HCT116 (cell line): ENCODE measurements around the gene RPS27A. TPM values are rescaled to one million over a fixed set of nuclear protein-coding genes. Genes with fewer than 3 reads are reported as not detected.

Experiments used
- ATAC-seq: fragments of 200-7000 bp; cut with Tn5 transposase; 2 replicates; pipeline ENCODE4 v1.9.1; 2020; ENCODE audit warnings: mild to moderate bottlenecking, moderate library complexity
- BruUV-seq: library from RNA; stranded (reverse); fragments of 400-500 nt; replicated peaks from 2 replicates; lab custom pipeline; 2021; lab: Mats Ljungman, UMichigan
- CTCF ChIA-PET: fragments of 300-600 bp; sonication (Branson Sonifier 250); formaldehyde crosslinking; loops from one replicate; lab custom pipeline; 2021; ENCODE audit warnings: antibody characterized with exemption; lab: Charles Lee
- POLR2A ChIA-PET: fragments of 300-600, 350-600 bp; sonication (Branson Sonifier 250); formaldehyde crosslinking; loops from one replicate; lab custom pipeline; 2021; ENCODE audit warnings: antibody characterized with exemption; lab: Charles Lee
- RAD21 ChIA-PET, 2 experiments: fragments of 300-600 bp; sonication (Branson Sonifier 250); formaldehyde crosslinking; loops; one replicate each; lab custom pipeline; 2023; ENCODE audit warnings: low total read pairs in 2 of 2; ENCODE audit not compliant: uncharacterized antibody in 2 of 2, unreplicated experiment in 2 of 2, low non-redundant PET in 1 of 2; lab: Charles Lee
- DNase-seq: peaks from one replicate; pipeline ENCODE4 v3.0.0-alpha.2; 2010; ENCODE audit warnings: low read depth, low spot score
- H2AFZ ChIP-seq: fragments of 200-600 bp; shearing (Covaris generic), sonication (generic); 2 replicates; pipeline ENCODE4 v1.6.1; 2017; ENCODE audit warnings: low read depth, mixed run types, mixed read lengths, antibody characterized with exemption, low read length; ENCODE audit not compliant: poor library complexity, severe bottlenecking
- H3K27ac ChIP-seq: 2 replicates; pipeline ENCODE4 v1.5.1; 2012; ENCODE audit warnings: low read depth, low read length
- H3K27me3 ChIP-seq: fragments of 200-600 bp; sonication (generic); 2 replicates; pipeline ENCODE4 v1.6.1; 2016; ENCODE audit warnings: mixed run types, low read length, mixed read lengths; ENCODE audit not compliant: insufficient read depth
- H3K36me3 ChIP-seq, 2 experiments: fragments of 200-500 bp in 1 of 2; fragments of 200-600 bp in 1 of 2; sonication (Bioruptor generic) in 1 of 2; sonication (generic) in 1 of 2; 2 replicates each; pipeline versions ENCODE4 v1.5.1 to v1.6.1; 2014 to 2016; ENCODE audit warnings: low read length in 2 of 2, inconsistent platforms in 1 of 2, mixed read lengths in 1 of 2, mixed run types in 1 of 2; ENCODE audit not compliant: insufficient read depth in 2 of 2, control insufficient read depth in 1 of 2
- H3K4me1 ChIP-seq, 2 experiments: fragments of 200-600 bp in 1 of 2; sonication (generic) in 1 of 2; 2 replicates each; pipeline versions ENCODE4 v1.5.1 to v1.6.1; 2012 to 2017; ENCODE audit warnings: low read length in 2 of 2, inconsistent platforms in 1 of 2, mild to moderate bottlenecking in 1 of 2, mixed read lengths in 1 of 2, mixed run types in 1 of 2, moderate library complexity in 1 of 2; ENCODE audit not compliant: insufficient read depth in 2 of 2, control insufficient read depth in 1 of 2
- H3K4me2 ChIP-seq: fragments of 200-600 bp; sonication (generic); 2 replicates; pipeline ENCODE4 v1.6.1; 2017; ENCODE audit warnings: mixed run types, low read length, mixed read lengths
- H3K4me3 ChIP-seq, 2 experiments: fragments of 200-600 bp in 1 of 2; sonication (generic) in 1 of 2; replicated peaks in 1 of 2; 2 replicates each; pipeline ENCODE4 v1.5.1; 2011 to 2016; ENCODE audit warnings: low read length in 2 of 2, control low read depth in 1 of 2, low read depth in 1 of 2, mild to moderate bottlenecking in 1 of 2, mixed read lengths in 1 of 2, mixed run types in 1 of 2
- H3K79me2 ChIP-seq: fragments of 200-600 bp; sonication (generic); 2 replicates; pipeline ENCODE4 v1.6.1; 2017; ENCODE audit warnings: mild to moderate bottlenecking, mixed run types, low read length, moderate library complexity, mixed read lengths; ENCODE audit not compliant: insufficient read depth
- H3K9ac ChIP-seq: fragments of 200-600 bp; sonication (generic); 2 replicates; pipeline ENCODE4 v1.6.1; 2016; ENCODE audit warnings: low read length, mixed read lengths
- H3K9me2 ChIP-seq: fragments of 200-600 bp; sonication (generic), shearing (Covaris generic); 2 replicates; pipeline ENCODE4 v1.6.1; 2017; ENCODE audit warnings: mixed run types, mild to moderate bottlenecking, moderate library complexity; ENCODE audit not compliant: insufficient read depth
- H3K9me3 ChIP-seq, 2 experiments: fragments of 200-500 bp in 1 of 2; fragments of 200-600 bp in 1 of 2; sonication (Bioruptor generic) in 1 of 2; sonication (generic) in 1 of 2; 2 replicates each; pipeline ENCODE4 v1.6.1; 2014 to 2017; ENCODE audit warnings: low read length in 2 of 2, mixed read lengths in 2 of 2, inconsistent platforms in 1 of 2, low read depth in 1 of 2, mild to moderate bottlenecking in 1 of 2, mixed run types in 1 of 2, moderate library complexity in 1 of 2; ENCODE audit not compliant: control insufficient read depth in 1 of 2, insufficient read depth in 1 of 2
- H4K20me1 ChIP-seq: fragments of 200-600 bp; sonication (generic), shearing (Covaris generic); 2 replicates; pipeline ENCODE4 v1.6.1; 2017; ENCODE audit warnings: mixed run types, mild to moderate bottlenecking, moderate library complexity; ENCODE audit not compliant: insufficient read depth
- ATF3 ChIP-seq: IDR thresholded peaks from 2 replicates; pipeline ENCODE4 v1.6.1; 2012
- CBX3 ChIP-seq: IDR thresholded peaks from 2 replicates; pipeline ENCODE4 v1.6.1; 2012; ENCODE audit warnings: low read depth
- EGR1 ChIP-seq: IDR thresholded peaks from 2 replicates; pipeline ENCODE4 v1.6.1; 2012; ENCODE audit warnings: low read depth
- ELF1 ChIP-seq: IDR thresholded peaks from 2 replicates; pipeline ENCODE4 v1.6.1; 2012; ENCODE audit warnings: low read depth, borderline replicate concordance
- JUND ChIP-seq: IDR thresholded peaks from 2 replicates; pipeline ENCODE4 v1.6.1; 2012
- POLR2A ChIP-seq: IDR thresholded peaks from 2 replicates; pipeline ENCODE4 v1.7.0; 2011; ENCODE audit warnings: borderline replicate concordance; ENCODE audit not compliant: insufficient read depth, insufficient read length; ENCODE audit errors: extremely low read depth
- TCF7L2 ChIP-seq: IDR thresholded peaks from 2 replicates; pipeline ENCODE4 v1.7.0; 2011; ENCODE audit warnings: borderline replicate concordance, inconsistent platforms; ENCODE audit not compliant: insufficient read depth, insufficient read length; ENCODE audit errors: extremely low read depth
- YY1 ChIP-seq: IDR thresholded peaks from 2 replicates; pipeline ENCODE4 v1.6.1; 2011; ENCODE audit warnings: low read length, low read depth, moderate library complexity, mild to moderate bottlenecking; ENCODE audit not compliant: insufficient replicate concordance; ENCODE audit errors: extremely low read depth
- ZBTB33 ChIP-seq: IDR thresholded peaks from 2 replicates; pipeline ENCODE4 v1.6.1; 2011; ENCODE audit warnings: mild to moderate bottlenecking, low read length, moderate library complexity; ENCODE audit not compliant: insufficient replicate concordance; ENCODE audit errors: extremely low read depth
- ZFX ChIP-seq: fragments of 450-650 bp; IDR thresholded peaks from 2 replicates; pipeline ENCODE4 v1.6.1; 2017
- intact Hi-C: fragments of 100-400 bp; cut with micrococcal nuclease; formaldehyde crosslinking; loops from 2 replicates; pipeline ENCODE4 v1.10.0; 2022
- total RNA-seq: library from RNA; stranded (reverse); gene quantifications from one replicate; pipeline ENCODE4 v1.2.1, GENCODE V29; 2021; ENCODE audit not compliant: unreplicated experiment
- TF ChIP-seq, protein P1 (sequence below): IDR thresholded peaks from 2 replicates; pipeline ENCODE4 v1.6.1; 2012; ENCODE audit warnings: low read depth
- TF ChIP-seq, protein P2 (sequence below), 3 experiments: fragments of 200-600 bp in 1 of 3; sonication (generic) in 1 of 3; IDR thresholded peaks in 2 of 3; conservative IDR thresholded peaks in 1 of 3; 2 replicates each; pipeline ENCODE4 v1.5.1; 2012 to 2017; ENCODE audit warnings: low read depth in 2 of 3, low read length in 2 of 3, antibody characterized with exemption in 1 of 3, borderline replicate concordance in 1 of 3, control low read depth in 1 of 3, mild to moderate bottlenecking in 1 of 3, mixed read lengths in 1 of 3, mixed run types in 1 of 3, moderate library complexity in 1 of 3; ENCODE audit not compliant: insufficient read depth in 1 of 3

The RPS27A gene
- total RNA-seq, 1 experiment from 2014 or later: 1,291 TPM

- ATAC-seq (no peak), DNase-seq (no peak)
- CTCF ChIA-PET: no interaction called here
- H3K79me2 ChIP-seq: no peaks in the 10 kb centered on the region
- no peaks in the 10 kb centered on the region for H3K36me3 ChIP-seq
- no peak overlapping the region for H3K27ac ChIP-seq
- no peaks in the 10 kb centered on the region for H3K4me1 ChIP-seq
- H3K9me2 ChIP-seq: no peaks in the 10 kb centered on the region
- H3K9me3 ChIP-seq: no peaks in the 10 kb centered on the region
- H3K4me2 ChIP-seq: no peak overlapping the region
- no TSS peak for BruUV-seq
- no peak overlapping the region for H3K9ac ChIP-seq
- intact Hi-C loops: no loop called here
- H3K27me3 ChIP-seq: no peaks in the 10 kb centered on the region
- H4K20me1 ChIP-seq: no peaks in the 10 kb centered on the region
- POLR2A ChIA-PET: no interaction called here
- RAD21 ChIA-PET: no interaction called here
- no peak overlapping the region for H2AFZ ChIP-seq
- no peak for TF ChIP-seq CBX3
- no peak for TF ChIP-seq POLR2A
- TF ChIP-seq ZFX: no peak
- TF ChIP-seq ATF3: no peak
- TF ChIP-seq EGR1: no peak
- no peak overlapping the region for H3K4me3 ChIP-seq
These were observed 27.5 kb upstream of the RPS27A start for GRCh38 chr2:55204950-55205349.

DNA sequence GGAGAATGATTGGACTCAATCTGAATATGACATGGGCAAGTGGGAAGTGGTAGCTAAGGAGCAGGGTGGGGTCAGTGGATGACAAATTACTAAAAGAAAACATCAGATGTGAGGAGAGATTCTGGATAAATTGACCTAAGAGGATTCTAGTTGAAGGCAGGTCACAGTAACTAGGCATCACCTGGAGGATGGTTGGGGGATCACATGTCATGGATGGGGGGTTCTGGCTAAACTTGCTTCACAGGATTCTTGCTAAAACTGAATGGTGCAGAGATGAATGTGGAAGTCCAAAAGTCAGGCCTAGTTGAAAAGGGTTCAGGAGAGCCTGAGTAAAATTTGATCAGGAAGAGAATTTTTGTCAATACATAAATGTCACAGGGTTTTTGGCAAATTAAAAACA, 18.7 kb upstream of the RPS27A start:
- DNase-seq: no peak
- peak; percentile 36; the same call in 1 of the 2 replicates for ATAC-seq
- BruUV-seq: no TSS peak
- Histone ChIP-seq H4K20me1 (no peaks in the 10 kb centered on the region), H3K9ac (no peak overlapping the region), H3K4me2 (peak overlapping the region; percentile 14; the same call in 1 of the 2 replicates), H2AFZ (no peak overlapping the region), H3K36me3 (no peaks in the 10 kb centered on the region), H3K9me3 (no peaks in the 10 kb centered on the region), H3K27ac (no peak overlapping the region), H3K4me3 (no peak overlapping the region), H3K79me2 (no peaks in the 10 kb centered on the region), H3K27me3 (no peaks in the 10 kb centered on the region), H3K4me1 (peaks cover 2 to 11% of the 10 kb centered on the region in 2 experiments; a peak in 2 of 4 replicates), H3K9me2 (no peaks in the 10 kb centered on the region)
- RAD21 ChIA-PET: interaction anchor here in 1 of 2 experiments (0.5 kb wide), 1 partner anchor 94 kb away, joined by 3 read pairs; no protein-coding TSS in a partner anchor
- intact Hi-C loops: no loop called here
- CTCF ChIA-PET: no interaction called here
- POLR2A ChIA-PET: interaction anchor here (0.7 kb wide), 1 partner anchor 24 kb away, joined by 3 read pairs; no protein-coding TSS in a partner anchor
- TF ChIP-seq, protein P1, sequence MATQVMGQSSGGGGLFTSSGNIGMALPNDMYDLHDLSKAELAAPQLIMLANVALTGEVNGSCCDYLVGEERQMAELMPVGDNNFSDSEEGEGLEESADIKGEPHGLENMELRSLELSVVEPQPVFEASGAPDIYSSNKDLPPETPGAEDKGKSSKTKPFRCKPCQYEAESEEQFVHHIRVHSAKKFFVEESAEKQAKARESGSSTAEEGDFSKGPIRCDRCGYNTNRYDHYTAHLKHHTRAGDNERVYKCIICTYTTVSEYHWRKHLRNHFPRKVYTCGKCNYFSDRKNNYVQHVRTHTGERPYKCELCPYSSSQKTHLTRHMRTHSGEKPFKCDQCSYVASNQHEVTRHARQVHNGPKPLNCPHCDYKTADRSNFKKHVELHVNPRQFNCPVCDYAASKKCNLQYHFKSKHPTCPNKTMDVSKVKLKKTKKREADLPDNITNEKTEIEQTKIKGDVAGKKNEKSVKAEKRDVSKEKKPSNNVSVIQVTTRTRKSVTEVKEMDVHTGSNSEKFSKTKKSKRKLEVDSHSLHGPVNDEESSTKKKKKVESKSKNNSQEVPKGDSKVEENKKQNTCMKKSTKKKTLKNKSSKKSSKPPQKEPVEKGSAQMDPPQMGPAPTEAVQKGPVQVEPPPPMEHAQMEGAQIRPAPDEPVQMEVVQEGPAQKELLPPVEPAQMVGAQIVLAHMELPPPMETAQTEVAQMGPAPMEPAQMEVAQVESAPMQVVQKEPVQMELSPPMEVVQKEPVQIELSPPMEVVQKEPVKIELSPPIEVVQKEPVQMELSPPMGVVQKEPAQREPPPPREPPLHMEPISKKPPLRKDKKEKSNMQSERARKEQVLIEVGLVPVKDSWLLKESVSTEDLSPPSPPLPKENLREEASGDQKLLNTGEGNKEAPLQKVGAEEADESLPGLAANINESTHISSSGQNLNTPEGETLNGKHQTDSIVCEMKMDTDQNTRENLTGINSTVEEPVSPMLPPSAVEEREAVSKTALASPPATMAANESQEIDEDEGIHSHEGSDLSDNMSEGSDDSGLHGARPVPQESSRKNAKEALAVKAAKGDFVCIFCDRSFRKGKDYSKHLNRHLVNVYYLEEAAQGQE: no peak
- TF ChIP-seq ELF1 (no peak), TCF7L2 (no peak), YY1 (no peak), ZBTB33 (no peak), JUND (no peak)
- TF ChIP-seq, protein P2, sequence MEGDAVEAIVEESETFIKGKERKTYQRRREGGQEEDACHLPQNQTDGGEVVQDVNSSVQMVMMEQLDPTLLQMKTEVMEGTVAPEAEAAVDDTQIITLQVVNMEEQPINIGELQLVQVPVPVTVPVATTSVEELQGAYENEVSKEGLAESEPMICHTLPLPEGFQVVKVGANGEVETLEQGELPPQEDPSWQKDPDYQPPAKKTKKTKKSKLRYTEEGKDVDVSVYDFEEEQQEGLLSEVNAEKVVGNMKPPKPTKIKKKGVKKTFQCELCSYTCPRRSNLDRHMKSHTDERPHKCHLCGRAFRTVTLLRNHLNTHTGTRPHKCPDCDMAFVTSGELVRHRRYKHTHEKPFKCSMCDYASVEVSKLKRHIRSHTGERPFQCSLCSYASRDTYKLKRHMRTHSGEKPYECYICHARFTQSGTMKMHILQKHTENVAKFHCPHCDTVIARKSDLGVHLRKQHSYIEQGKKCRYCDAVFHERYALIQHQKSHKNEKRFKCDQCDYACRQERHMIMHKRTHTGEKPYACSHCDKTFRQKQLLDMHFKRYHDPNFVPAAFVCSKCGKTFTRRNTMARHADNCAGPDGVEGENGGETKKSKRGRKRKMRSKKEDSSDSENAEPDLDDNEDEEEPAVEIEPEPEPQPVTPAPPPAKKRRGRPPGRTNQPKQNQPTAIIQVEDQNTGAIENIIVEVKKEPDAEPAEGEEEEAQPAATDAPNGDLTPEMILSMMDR (IDR thresholded peaks at IDR 0.05 in 2 of 3, conservative IDR thresholded peaks at IDR 0.05 in 1 of 3; ENCODE audit: borderline replicate concordance in 1 of 3, insufficient read depth in 1 of 3, low read depth in 2 of 3, low read length in 2 of 3): no peak
